Fibroblast of villous mesenchyme (primary cell): ENCODE results near the gene TOMT. TPM values are rescaled to one million over a fixed set of nuclear protein-coding genes. Genes with fewer than 3 reads are reported as not detected.
A peak's percentile ranks its signal among the peaks of the same experiment; 100 is the strongest.

Experiments
- DNase-seq: peaks from one replicate; pipeline ENCODE4 v3.0.0-alpha.2; 2010; ENCODE audit warnings: low read depth
- H3K4me3 ChIP-seq: 2 replicates; pipeline ENCODE4 v1.5.1; 2011; ENCODE audit warnings: low read depth, mild to moderate bottlenecking, low read length
- total RNA-seq: library from RNA; depleted of rRNA; stranded (reverse); fragments of >200 nt; gene quantifications from 2 replicates; pipeline ENCODE4 v1.2.3, GENCODE V29; 2012
- TF ChIP-seq, protein P1 (sequence below): IDR thresholded peaks from 2 replicates; pipeline ENCODE4 v1.5.1; 2012; ENCODE audit warnings: low read depth, mild to moderate bottlenecking, low read length; ENCODE audit not compliant: insufficient read depth

Gene TOMT
- total RNA-seq, 1 donor = not detected

DNA sequence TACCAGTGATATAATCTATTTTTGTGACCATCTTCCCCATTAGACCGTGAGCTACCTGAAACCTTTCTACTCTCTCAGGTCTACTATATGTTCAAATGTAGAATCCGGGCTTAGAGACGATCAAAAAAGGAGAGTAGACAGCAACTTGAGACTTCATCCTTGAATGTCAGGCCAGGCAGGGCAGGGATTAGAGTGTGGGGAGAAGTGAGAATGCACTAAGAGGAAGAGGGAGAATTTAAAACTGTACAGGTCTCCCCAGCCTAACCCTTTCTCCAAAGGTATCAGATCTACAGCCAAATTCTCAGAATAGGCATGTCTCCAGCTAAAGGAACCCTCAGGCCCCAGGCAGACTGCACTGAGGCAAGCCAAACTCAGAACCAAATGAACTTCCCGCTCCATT is 3.6 kb upstream of the TOMT start:
- no peak for DNase-seq
- peak overlapping the region; percentile 97 for H3K4me3 ChIP-seq
- TF ChIP-seq, protein P1, sequence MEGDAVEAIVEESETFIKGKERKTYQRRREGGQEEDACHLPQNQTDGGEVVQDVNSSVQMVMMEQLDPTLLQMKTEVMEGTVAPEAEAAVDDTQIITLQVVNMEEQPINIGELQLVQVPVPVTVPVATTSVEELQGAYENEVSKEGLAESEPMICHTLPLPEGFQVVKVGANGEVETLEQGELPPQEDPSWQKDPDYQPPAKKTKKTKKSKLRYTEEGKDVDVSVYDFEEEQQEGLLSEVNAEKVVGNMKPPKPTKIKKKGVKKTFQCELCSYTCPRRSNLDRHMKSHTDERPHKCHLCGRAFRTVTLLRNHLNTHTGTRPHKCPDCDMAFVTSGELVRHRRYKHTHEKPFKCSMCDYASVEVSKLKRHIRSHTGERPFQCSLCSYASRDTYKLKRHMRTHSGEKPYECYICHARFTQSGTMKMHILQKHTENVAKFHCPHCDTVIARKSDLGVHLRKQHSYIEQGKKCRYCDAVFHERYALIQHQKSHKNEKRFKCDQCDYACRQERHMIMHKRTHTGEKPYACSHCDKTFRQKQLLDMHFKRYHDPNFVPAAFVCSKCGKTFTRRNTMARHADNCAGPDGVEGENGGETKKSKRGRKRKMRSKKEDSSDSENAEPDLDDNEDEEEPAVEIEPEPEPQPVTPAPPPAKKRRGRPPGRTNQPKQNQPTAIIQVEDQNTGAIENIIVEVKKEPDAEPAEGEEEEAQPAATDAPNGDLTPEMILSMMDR = no peak

- TF ChIP-seq, protein P1 = no peak
- H3K4me3 ChIP-seq = peak overlapping the region; percentile 97
- DNase-seq = no peak
Observed at GRCh38 chr11:72102631-72102945, 3.1 kb upstream of the TOMT start.

DNA sequence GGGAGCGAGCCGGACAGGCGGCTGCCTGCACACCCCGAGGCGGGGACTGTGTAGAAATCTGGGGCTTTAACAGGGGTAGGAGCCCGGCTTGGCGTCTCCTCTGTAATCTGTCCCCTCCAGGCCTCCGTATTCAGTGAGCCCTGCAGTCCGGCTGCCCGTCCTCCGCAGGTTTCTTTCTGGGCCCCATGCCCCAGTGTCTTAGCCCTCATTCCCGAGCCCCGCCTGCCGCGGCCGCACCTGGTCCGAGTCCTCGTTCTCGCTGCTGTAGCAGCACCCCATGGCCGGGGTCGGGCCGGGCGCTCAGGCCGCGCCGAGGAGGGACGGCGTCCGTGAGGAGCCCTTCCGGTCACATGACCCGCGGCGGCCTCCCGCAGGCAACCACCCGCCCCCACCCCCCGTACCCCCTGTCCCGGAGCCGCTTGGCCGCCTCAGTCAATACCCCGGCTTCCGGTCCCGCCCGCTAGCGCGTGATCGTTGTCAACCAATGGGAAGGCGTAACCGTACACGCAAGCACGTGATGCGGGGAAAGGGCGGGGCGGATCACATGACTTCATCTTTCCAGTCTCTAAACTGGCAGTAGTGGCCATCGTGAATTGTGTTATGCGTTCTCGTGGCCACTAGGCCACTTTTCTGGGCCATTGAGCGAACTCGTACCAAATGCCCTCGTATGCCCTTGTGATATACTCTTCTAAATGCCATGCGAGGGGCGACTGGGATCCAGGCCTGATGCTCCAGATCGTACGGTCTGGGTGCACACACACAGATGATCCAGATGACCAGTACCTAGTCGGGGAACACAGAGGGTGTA is 2.6 kb upstream of the TOMT start, which contains the start of gene LAMTOR1:
Gene LAMTOR1 (minus strand): TSS at position 352 of the 808 bp plus-strand sequence. CDS start 73 bp downstream, at position 279.
- TF ChIP-seq, protein P1 = peak; percentile 38

DNA sequence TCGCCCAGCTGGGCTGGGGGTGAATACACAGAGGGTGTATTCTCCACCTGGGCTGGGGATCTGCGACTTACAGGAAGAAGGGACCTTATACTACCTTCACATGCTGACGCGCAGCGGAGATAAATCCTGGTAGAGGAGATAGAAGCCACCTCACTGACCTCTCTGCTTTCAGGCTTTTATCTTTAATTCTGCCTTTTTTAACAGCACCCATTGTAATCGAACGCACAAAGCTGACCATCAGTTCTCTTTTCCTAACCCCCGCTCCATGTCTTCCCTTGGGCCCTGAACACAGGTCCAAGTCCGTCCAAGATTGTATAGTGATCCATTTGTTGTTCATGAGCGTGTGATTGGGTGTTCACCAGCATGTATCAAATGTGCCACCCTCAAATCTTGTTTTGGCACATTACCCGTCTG is 2.0 kb upstream of the TOMT start:
- no peak for DNase-seq
- peak overlapping the region; percentile 50 for H3K4me3 ChIP-seq
- TF ChIP-seq, protein P1 = no peak

More for the DNA sequence above, 2.6 kb upstream of the TOMT start, which contains the start of gene LAMTOR1:
- DNase-seq = peak; percentile 99
- H3K4me3 ChIP-seq = peak within 1 kb of the TSS; percentile 97

DNA sequence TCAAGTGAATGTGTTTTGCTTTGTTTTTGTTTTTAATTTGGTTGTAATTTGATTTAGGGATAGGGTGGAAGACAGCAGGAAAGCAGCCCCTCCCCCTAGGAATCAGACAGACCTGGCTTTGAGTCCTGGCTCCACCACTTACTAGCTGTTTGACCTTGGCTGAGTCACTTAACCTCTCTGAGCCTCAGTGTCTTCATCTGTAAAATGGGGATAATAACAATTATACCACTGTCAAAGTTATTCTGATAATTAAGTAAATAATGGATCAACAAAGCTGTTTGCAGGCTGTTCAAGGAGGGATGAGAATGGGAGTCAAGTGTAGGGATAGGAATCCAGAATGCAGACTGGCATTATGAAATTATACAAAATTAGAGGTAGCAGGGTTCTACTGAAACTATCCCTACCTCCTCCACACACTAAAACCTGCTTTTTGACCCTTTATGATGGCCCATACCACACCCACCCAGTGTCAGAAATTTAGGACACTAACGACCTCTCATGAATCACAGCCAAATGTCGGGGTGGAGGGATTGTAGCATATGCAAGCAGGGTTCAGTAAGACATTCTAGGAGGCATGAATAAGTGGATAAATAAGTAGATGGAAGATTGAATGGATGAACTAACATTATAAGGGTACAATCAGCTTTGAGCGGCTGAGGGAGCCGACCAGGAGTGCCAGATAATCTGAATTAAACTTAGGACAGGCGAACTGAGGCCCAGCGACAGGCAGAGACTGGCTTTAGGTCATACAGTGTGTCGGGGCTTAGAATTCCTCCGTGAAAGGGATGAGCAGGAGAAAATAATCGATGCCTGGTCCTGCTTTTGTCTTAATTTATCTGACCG is 5.8 kb downstream of the TOMT start:
- DNase-seq = no peak
- H3K4me3 ChIP-seq = peak overlapping the region; percentile 93
- TF ChIP-seq, protein P1 = no peak

DNA sequence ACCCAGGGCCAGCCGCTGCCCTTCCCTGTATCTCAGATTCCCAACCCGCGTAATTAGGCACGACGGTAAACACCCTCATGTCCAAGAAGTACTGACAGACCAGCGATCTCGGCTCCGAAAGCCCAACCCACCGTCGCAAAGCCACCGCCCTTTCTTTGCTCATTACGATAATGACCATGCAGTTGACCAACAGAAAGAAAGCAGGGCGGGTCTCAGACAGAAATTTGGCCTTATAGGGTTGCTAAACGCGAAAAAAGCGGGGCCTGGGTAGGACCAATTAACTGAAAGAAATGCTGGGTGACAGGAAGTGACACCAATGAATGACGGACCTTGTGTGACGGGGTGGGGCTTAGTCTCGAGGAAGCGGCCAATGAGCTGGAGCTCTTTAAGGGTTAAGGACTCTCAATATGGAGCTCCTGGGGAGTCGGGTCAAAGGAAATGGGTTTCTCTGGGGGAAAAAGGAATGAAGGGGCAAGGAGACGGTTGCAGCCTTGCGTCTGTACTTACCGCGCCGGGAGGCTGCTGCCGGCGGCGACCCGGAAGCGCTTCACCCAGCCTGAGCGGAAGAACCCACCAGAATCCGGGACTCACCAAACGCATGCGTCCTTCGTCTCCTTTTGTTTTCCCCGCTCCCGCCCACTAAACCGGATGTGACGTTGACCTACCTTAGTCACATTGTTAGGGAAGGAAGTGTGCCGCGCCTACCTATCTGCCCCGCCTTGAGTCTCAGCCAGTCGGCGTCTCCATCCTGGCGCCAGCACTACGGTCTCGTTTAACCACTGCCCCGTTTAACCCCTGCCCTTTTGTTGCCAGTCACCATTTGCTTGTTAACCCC is 6.6 kb downstream of the TOMT start, which contains the start of gene ANAPC15:
Gene ANAPC15 (minus strand): TSS at position 553 of the 835 bp plus-strand sequence. CDS start 1,419 bp downstream, outside the sequence.
- H3K4me3 ChIP-seq = peak within 1 kb of the TSS; percentile 93
- peak; percentile 100 for DNase-seq
- TF ChIP-seq, protein P1 = no peak
